HG03108 (cell line): ENCODE data around the gene ZCCHC14.

Experiments used
- ATAC-seq: cut with Tn5 transposase; IDR thresholded peaks from one replicate; pipeline ENCODE4 v1.9.1; 2021; ENCODE audit warnings: moderate library complexity; ENCODE audit not compliant: unreplicated experiment

ZCCHC14 gene

GRCh38 chr16:87435372-87436224, 57.2 kb downstream of the ZCCHC14 start:
- no peak for ATAC-seq

GRCh38 chr16:87434146-87434667, 58.6 kb downstream of the ZCCHC14 start:
- no peak for ATAC-seq

DNA sequence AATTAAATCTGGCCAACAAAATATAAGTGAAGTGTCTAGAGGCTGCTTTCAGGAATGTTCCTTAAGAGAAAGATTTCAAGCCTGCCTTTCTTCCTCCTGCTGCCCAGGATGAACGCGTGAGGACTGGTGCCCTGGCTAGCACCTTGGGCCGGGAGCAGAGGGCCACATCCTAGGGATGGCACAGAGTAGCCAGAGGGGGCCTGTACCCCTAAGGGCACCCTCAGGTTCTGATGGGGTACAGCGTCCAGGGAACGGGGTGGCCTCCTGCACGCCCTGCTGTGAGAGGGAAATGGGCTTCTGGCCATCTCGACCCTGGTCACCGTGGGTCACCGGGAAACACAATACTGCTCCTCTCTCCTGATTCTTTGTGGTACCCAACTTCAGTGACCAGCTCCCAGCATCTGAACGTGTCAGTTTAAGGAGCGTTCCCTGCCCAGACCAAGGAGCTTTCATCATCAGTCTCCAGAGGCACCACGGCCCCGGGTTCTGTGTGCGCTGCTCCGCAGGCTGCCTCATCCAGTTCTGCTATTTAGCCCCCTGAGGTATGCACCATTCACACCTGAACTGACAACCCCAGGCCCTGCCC, 60.4 kb downstream of the ZCCHC14 start:
- ATAC-seq, result no peak

DNA sequence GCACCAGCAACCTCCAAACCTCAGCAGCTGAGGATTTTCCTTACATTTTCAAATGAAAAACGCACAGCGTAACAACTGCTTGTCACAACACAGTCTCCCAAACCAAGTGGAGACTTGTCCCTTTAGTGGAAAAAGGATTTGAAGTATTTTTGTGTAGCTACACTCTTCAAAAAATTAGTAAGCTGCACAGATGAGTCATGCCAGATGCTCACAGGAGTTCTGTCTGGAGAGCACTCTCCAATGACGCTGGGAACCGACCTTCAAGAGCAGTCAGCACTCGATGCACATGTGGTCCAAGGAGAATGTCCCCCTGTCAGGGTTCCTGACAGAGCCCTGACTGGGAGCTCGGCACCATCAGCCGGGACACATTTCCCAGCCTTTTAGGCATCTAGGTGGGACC, 60.9 kb downstream of the ZCCHC14 start:
- no peak for ATAC-seq

GRCh38 chr16:87426423-87427215, 66.2 kb downstream of the ZCCHC14 start:
- ATAC-seq, result no peak

DNA sequence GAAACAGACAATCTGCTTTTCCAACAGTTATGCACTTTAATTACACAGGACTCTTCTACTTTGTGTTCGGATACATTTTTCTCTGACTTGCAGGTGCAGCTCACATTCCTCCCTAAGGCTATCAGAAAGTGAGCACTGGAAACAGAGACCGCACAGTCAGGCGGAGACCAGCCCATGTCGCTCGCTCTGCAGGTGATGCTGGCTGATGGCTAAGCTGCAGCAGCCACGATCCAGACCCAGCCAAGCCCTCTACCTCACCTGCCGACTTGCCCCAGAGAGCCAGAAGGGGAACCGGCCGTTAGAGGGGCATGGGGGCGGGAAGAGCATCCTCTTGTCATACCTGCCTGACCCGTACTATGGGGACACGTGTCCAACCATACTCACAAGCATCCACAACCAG, 66.9 kb downstream of the ZCCHC14 start:
- ATAC-seq, result no peak

GRCh38 chr16:87424266-87424665, 68.6 kb downstream of the ZCCHC14 start:
- no peak for ATAC-seq

DNA sequence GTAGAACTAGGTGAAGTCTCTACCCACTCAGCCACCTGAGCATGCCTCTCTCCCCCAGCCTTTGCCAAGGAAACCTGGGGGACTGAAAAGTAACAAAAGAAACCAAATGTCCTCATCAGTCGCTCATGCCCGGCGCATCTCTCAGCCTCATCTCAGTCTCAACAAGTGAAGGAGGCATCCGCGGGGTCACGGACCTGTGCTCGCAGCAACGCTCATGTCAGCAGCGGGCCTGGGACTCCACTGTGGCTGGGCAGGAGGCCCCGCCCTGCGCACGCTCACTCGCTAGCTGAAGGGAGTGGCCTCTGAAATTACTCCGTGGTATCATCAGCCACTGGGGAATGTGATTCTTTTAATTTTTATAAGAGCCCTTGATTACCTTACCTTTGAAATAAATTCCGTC, 69.4 kb downstream of the ZCCHC14 start:
- ATAC-seq, result no peak

DNA sequence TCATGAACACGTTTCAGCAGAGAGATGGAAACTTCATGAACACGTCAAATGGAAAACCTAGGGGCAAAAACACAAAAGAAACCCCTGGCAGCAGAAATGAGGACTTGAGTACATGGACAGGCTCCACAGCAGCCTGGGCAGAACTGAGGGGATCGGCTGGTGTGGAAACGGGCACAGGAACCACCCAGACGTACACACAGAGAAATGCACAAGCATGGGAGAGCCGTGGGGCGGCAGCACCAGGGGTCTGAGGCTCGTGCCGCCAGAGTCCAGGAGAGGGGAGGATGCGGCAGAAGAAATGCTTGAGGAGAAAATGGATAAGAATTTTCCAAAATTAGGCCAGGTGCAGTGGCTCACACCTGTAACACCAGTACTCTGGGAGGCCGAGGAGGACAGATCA, 70.7 kb downstream of the ZCCHC14 start:
- no peak for ATAC-seq

GRCh38 chr16:87421003-87421912, 71.6 kb downstream of the ZCCHC14 start:
- ATAC-seq, result no peak

- no peak for ATAC-seq
Observed at GRCh38 chr16:87420026-87421002, 72.5 kb downstream of the ZCCHC14 start.

- no peak for ATAC-seq
Observed at GRCh38 chr16:87418644-87419043, 74.2 kb downstream of the ZCCHC14 start.

GRCh38 chr16:87418216-87418615, 74.6 kb downstream of the ZCCHC14 start:
- no peak for ATAC-seq

DNA sequence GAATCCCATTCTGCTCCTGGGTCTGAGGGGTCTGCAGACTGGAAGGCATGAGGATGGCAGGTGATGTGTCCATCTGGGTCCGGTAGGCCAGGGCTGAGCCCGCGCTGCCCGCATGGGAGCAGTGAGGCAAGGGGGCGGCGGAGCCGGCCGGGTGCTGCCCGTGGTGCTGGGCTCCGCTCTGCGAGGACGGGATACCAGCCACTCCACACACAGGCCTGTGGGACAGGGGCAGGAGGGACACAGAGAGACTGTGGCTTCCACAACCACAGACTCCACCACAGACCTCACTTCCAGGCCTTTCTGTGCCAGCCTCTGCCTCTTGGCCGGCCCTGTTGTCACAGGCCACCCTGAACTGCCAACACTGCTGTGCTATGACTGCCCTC, 75.3 kb downstream of the ZCCHC14 start:
- no peak for ATAC-seq

DNA sequence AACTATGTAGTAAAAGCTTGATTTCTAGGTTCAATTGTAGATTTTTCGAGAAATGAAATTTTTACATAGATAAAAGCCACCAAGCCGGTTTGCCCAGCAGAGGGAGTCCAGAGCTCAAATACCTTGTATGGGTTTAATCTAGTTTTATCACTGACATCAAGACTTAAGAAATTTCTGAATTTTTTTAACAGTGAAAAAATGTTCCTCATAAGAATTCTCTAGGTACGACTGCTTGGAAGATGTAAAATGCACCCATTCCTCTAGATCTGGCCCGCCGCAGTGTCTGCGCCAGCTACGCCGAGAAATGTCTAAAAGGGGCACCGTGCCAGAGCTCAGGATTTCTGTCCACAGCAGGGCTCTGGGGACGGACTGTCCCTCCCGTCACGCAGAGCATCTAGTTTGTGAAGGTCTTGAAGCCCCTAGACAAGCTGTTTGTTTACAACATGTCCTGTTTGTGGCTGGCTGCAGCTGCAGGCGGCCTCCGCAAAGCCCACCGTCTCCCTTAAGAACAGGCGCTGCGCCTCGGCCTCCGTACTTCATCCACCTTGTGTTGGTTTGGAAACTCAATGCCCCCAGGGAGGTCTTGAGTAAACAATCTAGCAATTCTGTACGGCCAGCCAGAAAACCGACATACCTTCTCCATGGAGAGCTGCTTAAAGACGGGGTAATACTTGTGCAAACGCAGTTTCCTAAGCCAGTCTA, 75.8 kb downstream of the ZCCHC14 start:
- no peak for ATAC-seq

DNA sequence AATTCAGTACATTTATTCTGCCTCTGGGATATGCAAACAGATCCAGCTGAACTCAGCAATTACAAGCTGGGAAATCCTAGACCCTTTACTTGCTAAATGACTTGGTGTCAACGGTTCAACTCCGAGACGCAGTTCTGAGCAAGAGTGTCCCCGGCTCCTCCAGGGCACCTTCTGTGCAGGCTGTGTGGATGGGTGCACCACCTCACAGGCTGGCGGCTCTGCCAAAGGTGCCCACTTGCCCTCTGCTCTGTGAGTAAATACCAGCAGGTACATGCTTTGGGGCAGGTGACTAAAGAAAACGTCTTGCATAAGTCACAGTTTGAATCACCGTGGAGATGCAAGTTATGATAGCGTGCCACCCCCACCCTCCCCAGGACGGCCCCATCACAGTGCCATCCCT, 77.4 kb downstream of the ZCCHC14 start:
- ATAC-seq, result no peak

- no peak for ATAC-seq
Observed at GRCh38 chr16:87414251-87414680, 78.6 kb downstream of the ZCCHC14 start.

GRCh38 chr16:87412996-87413421, 79.8 kb downstream of the ZCCHC14 start:
- no peak for ATAC-seq
